ENCODE results near the gene MRPS26. TPM values are rescaled to one million over a fixed set of nuclear protein-coding genes. Genes with fewer than 3 reads are reported as not detected.
"Not testable (repeated sequence)": the region's sequence is repeated elsewhere in the genome, so short reads cannot be mapped to it uniquely, and the experiment has no call there.

The MRPS26 gene
- total RNA-seq, 1 donor from 2014 or later: 37.0 TPM

GRCh38 chr20:3021327-3021726 is 24.5 kb upstream of the MRPS26 start:
- H3K36me3 ChIP-seq: peaks cover 9% of the 10 kb centered on the region
- no peak overlapping the region for H2AFZ ChIP-seq (replicated peaks)
- no peaks in the 10 kb centered on the region for H4K20me1 ChIP-seq (ENCODE audit: low read depth)
- no peaks in the 10 kb centered on the region for H3K4me1 ChIP-seq
- H3K79me2 ChIP-seq (ENCODE audit: low read depth): no peaks in the 10 kb centered on the region
- Mint-ChIP-seq H3K9me3 (peaks cover 5% of the 10 kb centered on the region), H3K36me3 (peaks cover 54% of the 10 kb centered on the region), H3K27ac (peak overlapping the region; percentile 40), H3K27me3 (ENCODE audit: insufficient read depth, low read depth) (peaks cover 6% of the 10 kb centered on the region), H3K4me3 (no peak overlapping the region), H3K4me1 (no peaks in the 10 kb centered on the region)
- H3K27ac ChIP-seq: no peak overlapping the region
- H3K27me3 ChIP-seq: no peaks in the 10 kb centered on the region
- no peak overlapping the region for H3K4me3 ChIP-seq
- DNase-seq (ENCODE audit: low spot score): no peak
- H3K9ac ChIP-seq: no peak overlapping the region
- H3F3A ChIP-seq (ENCODE audit: low read depth): no peaks in the 10 kb centered on the region
- TF ChIP-seq EZH2phosphoT487 (IDR thresholded peaks at IDR 0.05) (no peak), EZH2 (IDR thresholded peaks at IDR 0.05) (no peak), CTCF (IDR thresholded peaks at IDR 0.05) (no peak)
- no peak overlapping the region for H3K4me2 ChIP-seq
- H3K9me3 ChIP-seq (ENCODE audit: low read depth): no peaks in the 10 kb centered on the region

- no peak overlapping the region for H3K27ac ChIP-seq
- H3K4me1 Mint-ChIP-seq: no peaks in the 10 kb centered on the region
- H3K27me3 ChIP-seq: no peaks in the 10 kb centered on the region
- H3K4me1 ChIP-seq: no peaks in the 10 kb centered on the region
- no peak for DNase-seq (ENCODE audit: low spot score)
- H3K9ac ChIP-seq: no peak overlapping the region
- H3K4me3 ChIP-seq: no peak overlapping the region
- peaks cover 9% of the 10 kb centered on the region for H3K36me3 ChIP-seq
- TF ChIP-seq CTCF (IDR thresholded peaks at IDR 0.05) (no peak), EZH2 (IDR thresholded peaks at IDR 0.05) (no peak), EZH2phosphoT487 (IDR thresholded peaks at IDR 0.05) (no peak)
- H3K4me3 Mint-ChIP-seq: no peak overlapping the region
- peaks cover 56% of the 10 kb centered on the region for H3K36me3 Mint-ChIP-seq
- H4K20me1 ChIP-seq (ENCODE audit: low read depth): no peaks in the 10 kb centered on the region
- no peak overlapping the region for H3K27ac Mint-ChIP-seq
- H3K27me3 Mint-ChIP-seq (ENCODE audit: insufficient read depth, low read depth): peaks cover 6% of the 10 kb centered on the region
- no peak overlapping the region for H2AFZ ChIP-seq (replicated peaks)
- H3K4me2 ChIP-seq: no peak overlapping the region
- no peaks in the 10 kb centered on the region for H3K9me3 ChIP-seq (ENCODE audit: low read depth)
- no peaks in the 10 kb centered on the region for H3K79me2 ChIP-seq (ENCODE audit: low read depth)
- H3K9me3 Mint-ChIP-seq: peaks cover 3% of the 10 kb centered on the region
- H3F3A ChIP-seq (ENCODE audit: low read depth): no peaks in the 10 kb centered on the region
Observed at GRCh38 chr20:3021777-3022176, 24.1 kb upstream of the MRPS26 start.

GRCh38 chr20:3022559-3023490 is 23.0 kb upstream of the MRPS26 start:
- not testable (repeated sequence) for DNase-seq (ENCODE audit: low spot score); H3K4me1 Mint-ChIP-seq; H3K36me3 ChIP-seq; H3K9me3 ChIP-seq (ENCODE audit: low read depth); H3K27me3 ChIP-seq; H3K27me3 Mint-ChIP-seq (ENCODE audit: insufficient read depth, low read depth); H3K9me3 Mint-ChIP-seq; H2AFZ ChIP-seq (replicated peaks); H3K27ac ChIP-seq; H3K4me3 Mint-ChIP-seq; H3K4me3 ChIP-seq; H3K4me1 ChIP-seq; H3F3A ChIP-seq (ENCODE audit: low read depth); H3K4me2 ChIP-seq; H3K9ac ChIP-seq; H4K20me1 ChIP-seq (ENCODE audit: low read depth); H3K79me2 ChIP-seq (ENCODE audit: low read depth)
- Mint-ChIP-seq H3K27ac (peak overlapping the region; percentile 42), H3K36me3 (peaks cover 53% of the 10 kb centered on the region)

- Mint-ChIP-seq H3K27ac (no peak overlapping the region), H3K4me1 (no peaks in the 10 kb centered on the region)
Observed at GRCh38 chr20:3027987-3028386, 17.9 kb upstream of the MRPS26 start.

More at GRCh38 chr20:3027987-3028386, 17.9 kb upstream of the MRPS26 start:
- no peak for TF ChIP-seq EZH2phosphoT487 (IDR thresholded peaks at IDR 0.05)
- no peak for TF ChIP-seq CTCF (IDR thresholded peaks at IDR 0.05)
- no peak for TF ChIP-seq EZH2 (IDR thresholded peaks at IDR 0.05)
- H3K4me2 ChIP-seq: no peak overlapping the region
- Mint-ChIP-seq H3K9me3 (no peaks in the 10 kb centered on the region), H3K4me3 (no peak overlapping the region), H3K36me3 (peaks cover 31% of the 10 kb centered on the region), H3K27me3 (ENCODE audit: insufficient read depth, low read depth) (peaks cover 2% of the 10 kb centered on the region)
- H3K9me3 ChIP-seq (ENCODE audit: low read depth): no peaks in the 10 kb centered on the region
- no peak overlapping the region for H3K27ac ChIP-seq
- no peaks in the 10 kb centered on the region for H4K20me1 ChIP-seq (ENCODE audit: low read depth)
- H3K4me1 ChIP-seq: no peaks in the 10 kb centered on the region
- H3K27me3 ChIP-seq: no peaks in the 10 kb centered on the region
- no peak overlapping the region for H3K4me3 ChIP-seq
- no peak for DNase-seq (ENCODE audit: low spot score)
- no peak overlapping the region for H2AFZ ChIP-seq (replicated peaks)
- no peaks in the 10 kb centered on the region for H3K36me3 ChIP-seq
- H3K79me2 ChIP-seq (ENCODE audit: low read depth): no peaks in the 10 kb centered on the region
- no peaks in the 10 kb centered on the region for H3F3A ChIP-seq (ENCODE audit: low read depth)
- no peak overlapping the region for H3K9ac ChIP-seq

All from neural progenitor cell (in vitro differentiated cells).